Endothelial cell of hepatic sinusoid (primary cell): ENCODE data around the gene WASL.
"Not testable (repeated sequence)": the region's sequence is repeated elsewhere in the genome, so short reads cannot be mapped to it uniquely, and the experiment has no call there.

Source experiments
- in situ Hi-C: cut with HindIII; loops from 2 replicates; pipeline ENCODE4 v1.10.0; 2017; ENCODE audit warnings: low sequenced_read_pairs

The WASL gene

GRCh38 chr7:123735539-123735938 is 13.3 kb downstream of the WASL start:
- in situ Hi-C loops, result no loop called here

GRCh38 chr7:123734498-123734897 is 14.3 kb downstream of the WASL start:
- in situ Hi-C loops, result no loop called here

- in situ Hi-C loops, result no loop called here
Observed at GRCh38 chr7:123732413-123733091, 16.3 kb downstream of the WASL start.

GRCh38 chr7:123729218-123729578 is 19.6 kb downstream of the WASL start:
- in situ Hi-C loops, result no loop called here

GRCh38 chr7:123727071-123727837 is 21.5 kb downstream of the WASL start:
- in situ Hi-C loops, result no loop called here

GRCh38 chr7:123725586-123726171 is 23.1 kb downstream of the WASL start:
- in situ Hi-C loops, result no loop called here

- in situ Hi-C loops, result no loop called here
Observed at GRCh38 chr7:123724817-123725253, 24.0 kb downstream of the WASL start.

- in situ Hi-C loops, result no loop called here
Observed at GRCh38 chr7:123723913-123724312, 24.9 kb downstream of the WASL start.

- in situ Hi-C loops, result not testable (repeated sequence)
Observed at GRCh38 chr7:123720527-123720926, 28.3 kb downstream of the WASL start.

- in situ Hi-C loops, result no loop called here
Observed at GRCh38 chr7:123719197-123719721, 29.5 kb downstream of the WASL start.

- in situ Hi-C loops, result no loop called here
Observed at GRCh38 chr7:123718773-123719172, 30.0 kb downstream of the WASL start.

- in situ Hi-C loops, result no loop called here
Observed at GRCh38 chr7:123717689-123718088, 31.1 kb downstream of the WASL start.

GRCh38 chr7:123716877-123717276 is 31.9 kb downstream of the WASL start:
- in situ Hi-C loops, result no loop called here

GRCh38 chr7:123715799-123716198 is 33.0 kb downstream of the WASL start:
- in situ Hi-C loops, result no loop called here

GRCh38 chr7:123715198-123715597 is 33.6 kb downstream of the WASL start:
- in situ Hi-C loops, result no loop called here

- in situ Hi-C loops, result no loop called here
Observed at GRCh38 chr7:123714296-123715080, 34.3 kb downstream of the WASL start.

- in situ Hi-C loops, result no loop called here
Observed at GRCh38 chr7:123712619-123713018, 36.2 kb downstream of the WASL start.

- in situ Hi-C loops, result no loop called here
Observed at GRCh38 chr7:123711832-123712293, 36.9 kb downstream of the WASL start.

GRCh38 chr7:123710683-123711082 is 38.1 kb downstream of the WASL start:
- in situ Hi-C loops, result no loop called here

- in situ Hi-C loops, result no loop called here
Observed at GRCh38 chr7:123709525-123709924, 39.3 kb downstream of the WASL start.
